SJSA1 (cell line): ENCODE data around the gene LSM3. TPM values are rescaled to one million over a fixed set of nuclear protein-coding genes. Genes with fewer than 3 reads are reported as not detected.

Experiments
- DNase-seq, 2 experiments: peaks; one replicate each; pipeline ENCODE4 v3.0.0-alpha.2; 2015 to 2020; ENCODE audit warnings: low spot score in 2 of 2, low read depth in 1 of 2
- H3K27ac ChIP-seq: fragments of 250-450 bp; sonication (Bioruptor Pico); 2 replicates; pipeline ENCODE4 v1.5.1; 2020; ENCODE audit warnings: mild to moderate bottlenecking, moderate library complexity
- H3K27me3 ChIP-seq: fragments of 250-450 bp; sonication (Bioruptor Pico); replicated peaks from 2 replicates; pipeline ENCODE4 v1.5.1; 2020; ENCODE audit warnings: mild to moderate bottlenecking, moderate library complexity
- H3K36me3 ChIP-seq: fragments of 250-450 bp; sonication (Bioruptor Pico); 2 replicates; pipeline ENCODE4 v1.5.1; 2020; ENCODE audit warnings: mild to moderate bottlenecking
- H3K4me1 ChIP-seq: fragments of 250-450 bp; sonication (Bioruptor Pico); replicated peaks from 2 replicates; pipeline ENCODE4 v1.6.1; 2021; ENCODE audit warnings: mild to moderate bottlenecking
- H3K4me3 ChIP-seq: fragments of 250-450 bp; sonication (Bioruptor Pico); 2 replicates; pipeline ENCODE4 v1.5.1; 2020; ENCODE audit warnings: mild to moderate bottlenecking
- H3K9me3 ChIP-seq: fragments of 250-450 bp; sonication (Bioruptor Pico); replicated peaks from 2 replicates; pipeline ENCODE4 v1.5.1; 2020; ENCODE audit warnings: mild to moderate bottlenecking
- total RNA-seq: library from RNA; depleted of rRNA; stranded (reverse); fragments of >200 nt; shearing (Covaris generic); gene quantifications from 2 replicates; pipeline ENCODE4 v1.2.3, GENCODE V29; 2014

Gene LSM3
- total RNA-seq, 1 experiment from 2014 or later = 25.9 TPM

DNA sequence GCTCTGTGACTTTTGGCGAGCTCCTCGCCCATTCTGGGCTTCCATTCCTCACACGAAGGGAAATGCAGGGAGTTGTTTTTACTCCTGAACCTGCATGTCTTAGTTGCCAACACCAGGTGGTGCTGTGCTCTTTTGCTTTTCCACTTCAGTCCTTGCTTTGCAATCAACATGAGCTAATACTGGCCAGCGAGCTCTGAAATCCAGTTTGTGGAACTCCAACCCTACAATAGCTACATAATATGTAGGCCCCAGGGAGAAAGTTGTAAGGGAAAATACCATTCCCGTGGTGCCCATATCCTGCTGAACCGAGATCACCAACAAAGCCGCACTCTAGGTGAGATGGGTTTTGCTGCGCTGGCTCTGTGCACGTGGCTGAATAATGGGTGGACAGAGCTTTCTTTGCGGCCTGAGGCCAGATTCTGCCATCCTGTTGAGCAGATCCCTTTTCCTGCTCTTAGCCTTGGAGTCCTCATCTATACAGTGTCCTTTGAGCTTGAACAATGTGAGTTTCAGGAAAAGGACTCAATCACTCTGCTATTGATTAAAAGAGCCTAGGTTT is 25.0 kb downstream of the LSM3 start:
- H3K36me3 ChIP-seq = peaks cover 13% of the 10 kb centered on the region; the same call in 1 of the 2 replicates
- peak overlapping the region; percentile 28 for H3K27ac ChIP-seq
- no peaks in the 10 kb centered on the region for H3K27me3 ChIP-seq
- H3K4me3 ChIP-seq = no peak overlapping the region
- no peaks in the 10 kb centered on the region for H3K9me3 ChIP-seq
- peak; percentile 58 to 68 for DNase-seq
- peaks cover 30% of the 10 kb centered on the region for H3K4me1 ChIP-seq

DNA sequence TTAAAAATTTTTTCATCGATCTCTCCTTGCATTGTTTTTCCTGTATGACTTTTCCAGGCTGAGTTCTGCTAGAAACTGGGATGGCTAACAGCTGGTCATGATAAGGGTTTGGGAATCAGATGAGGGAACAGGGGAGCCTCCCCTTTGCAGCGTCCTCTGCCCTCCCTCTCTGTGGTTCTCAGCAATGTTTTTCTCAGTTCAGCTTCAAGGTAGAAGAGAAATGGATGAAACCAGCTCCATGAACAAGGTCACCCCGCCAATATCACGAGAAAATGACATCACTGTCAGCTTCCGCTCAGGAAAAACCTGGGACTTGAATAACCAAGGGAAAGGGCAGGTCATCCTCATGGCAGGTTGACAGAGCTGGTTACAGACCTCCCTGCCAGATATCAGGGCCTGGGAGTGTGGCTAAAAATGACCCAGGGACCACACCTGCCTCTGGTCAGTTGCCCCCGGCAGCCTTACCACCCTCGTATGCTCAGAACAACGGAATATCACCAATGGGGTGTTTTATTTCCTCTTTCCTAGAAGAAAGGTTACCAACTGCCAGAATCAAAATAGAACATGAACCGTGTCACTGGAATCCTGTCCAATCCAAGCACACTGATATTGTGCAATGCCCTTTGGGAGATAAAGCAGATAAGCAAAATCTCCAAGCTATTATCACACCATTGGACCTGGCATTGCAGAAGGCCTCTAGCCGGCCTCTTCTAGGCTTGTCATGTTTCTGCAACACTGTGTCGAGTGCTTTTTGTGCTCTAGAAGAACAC is 26.1 kb downstream of the LSM3 start:
- DNase-seq = no peak
- H3K9me3 ChIP-seq = no peaks in the 10 kb centered on the region
- H3K36me3 ChIP-seq = 0 out of 2 replicates have a peak, but pooled peaks cover 6% of the 10 kb centered on the region
- no peak overlapping the region for H3K27ac ChIP-seq
- H3K27me3 ChIP-seq = no peaks in the 10 kb centered on the region
- H3K4me3 ChIP-seq = no peak overlapping the region
- peaks cover 41% of the 10 kb centered on the region for H3K4me1 ChIP-seq

DNA sequence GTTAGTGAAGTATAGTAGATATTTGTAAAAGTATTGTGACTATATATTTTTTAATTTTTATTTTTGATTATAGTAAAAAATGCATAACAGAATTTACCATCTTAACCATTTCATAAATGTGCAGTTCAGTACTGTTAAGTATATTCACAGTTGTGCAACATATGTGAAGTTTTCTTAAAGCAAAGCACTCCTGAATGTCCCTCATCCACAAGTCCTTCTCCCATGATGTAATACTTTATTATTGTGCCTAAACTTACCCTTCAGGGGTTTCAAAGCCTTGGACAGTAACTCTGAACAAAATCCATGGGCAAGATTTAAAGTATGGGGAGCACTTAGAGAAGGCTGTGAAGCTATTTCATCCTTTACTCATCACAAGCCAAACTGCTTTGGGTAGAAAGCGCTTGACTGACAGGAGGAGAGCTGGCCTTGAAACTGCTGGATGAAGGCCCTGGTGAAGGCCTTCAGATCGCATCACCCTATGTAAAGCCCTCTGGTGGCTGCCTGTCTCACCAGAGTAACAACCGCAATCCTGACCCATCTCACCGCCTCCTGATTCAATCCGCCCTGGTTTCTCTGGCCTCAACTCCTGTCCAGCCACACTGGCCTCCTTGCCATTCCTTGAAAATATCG is 28.0 kb downstream of the LSM3 start:
- no peak overlapping the region for H3K27ac ChIP-seq
- H3K36me3 ChIP-seq = no peaks in the 10 kb centered on the region
- DNase-seq = no peak
- peaks cover 55% of the 10 kb centered on the region for H3K4me1 ChIP-seq
- no peak overlapping the region for H3K4me3 ChIP-seq
- no peaks in the 10 kb centered on the region for H3K9me3 ChIP-seq
- no peaks in the 10 kb centered on the region for H3K27me3 ChIP-seq

DNA sequence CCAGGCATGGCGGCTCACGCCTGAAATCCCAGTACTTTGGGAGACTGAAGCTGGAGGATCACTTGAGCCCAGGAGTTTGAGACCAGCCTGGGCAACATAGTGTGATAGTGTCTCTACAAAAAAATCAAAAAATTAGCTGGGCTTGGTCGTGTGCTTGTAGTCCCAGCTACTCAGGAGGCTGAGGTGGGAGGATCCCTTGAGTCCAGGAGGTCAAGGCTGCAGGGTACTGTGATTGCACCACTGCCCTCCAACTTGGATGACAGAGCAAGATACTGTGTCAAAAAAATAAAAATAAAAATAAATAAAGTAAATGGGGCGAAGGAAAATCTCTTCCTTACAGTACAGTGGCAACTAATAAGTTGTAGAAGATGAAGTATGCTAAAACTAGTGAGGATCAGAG is 29.6 kb downstream of the LSM3 start:
- H3K4me3 ChIP-seq = no peak overlapping the region
- no peaks in the 10 kb centered on the region for H3K36me3 ChIP-seq
- H3K27ac ChIP-seq = peak overlapping the region; percentile 88
- no peaks in the 10 kb centered on the region for H3K27me3 ChIP-seq
- no peak for DNase-seq
- H3K4me1 ChIP-seq = peaks cover 70% of the 10 kb centered on the region
- no peaks in the 10 kb centered on the region for H3K9me3 ChIP-seq

DNA sequence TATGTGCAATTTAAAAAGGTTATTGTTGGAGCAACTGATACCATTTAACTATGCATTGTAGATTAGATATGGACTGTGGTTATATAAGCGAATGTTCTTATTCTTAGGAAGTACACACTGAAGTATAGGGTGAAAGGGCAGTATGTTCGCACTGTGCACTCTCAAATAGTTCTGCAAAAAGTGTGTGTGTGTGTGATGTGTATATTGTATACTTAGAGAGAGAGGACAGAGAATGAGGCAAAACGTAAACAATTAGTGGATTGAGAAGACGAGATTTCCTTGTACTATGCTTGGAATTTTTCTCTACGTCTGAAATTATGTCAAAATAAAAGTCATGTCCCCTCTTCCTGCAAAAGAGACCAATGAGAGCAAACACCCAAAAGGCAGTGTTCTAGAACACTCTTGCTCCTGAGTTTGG is 30.4 kb downstream of the LSM3 start:
- peak overlapping the region; percentile 88 for H3K27ac ChIP-seq
- H3K36me3 ChIP-seq = no peaks in the 10 kb centered on the region
- peaks cover 64% of the 10 kb centered on the region for H3K4me1 ChIP-seq
- peak in 1 of 2 experiments; percentile 81 for DNase-seq
- no peak overlapping the region for H3K4me3 ChIP-seq
- no peaks in the 10 kb centered on the region for H3K9me3 ChIP-seq
- H3K27me3 ChIP-seq = no peaks in the 10 kb centered on the region

DNA sequence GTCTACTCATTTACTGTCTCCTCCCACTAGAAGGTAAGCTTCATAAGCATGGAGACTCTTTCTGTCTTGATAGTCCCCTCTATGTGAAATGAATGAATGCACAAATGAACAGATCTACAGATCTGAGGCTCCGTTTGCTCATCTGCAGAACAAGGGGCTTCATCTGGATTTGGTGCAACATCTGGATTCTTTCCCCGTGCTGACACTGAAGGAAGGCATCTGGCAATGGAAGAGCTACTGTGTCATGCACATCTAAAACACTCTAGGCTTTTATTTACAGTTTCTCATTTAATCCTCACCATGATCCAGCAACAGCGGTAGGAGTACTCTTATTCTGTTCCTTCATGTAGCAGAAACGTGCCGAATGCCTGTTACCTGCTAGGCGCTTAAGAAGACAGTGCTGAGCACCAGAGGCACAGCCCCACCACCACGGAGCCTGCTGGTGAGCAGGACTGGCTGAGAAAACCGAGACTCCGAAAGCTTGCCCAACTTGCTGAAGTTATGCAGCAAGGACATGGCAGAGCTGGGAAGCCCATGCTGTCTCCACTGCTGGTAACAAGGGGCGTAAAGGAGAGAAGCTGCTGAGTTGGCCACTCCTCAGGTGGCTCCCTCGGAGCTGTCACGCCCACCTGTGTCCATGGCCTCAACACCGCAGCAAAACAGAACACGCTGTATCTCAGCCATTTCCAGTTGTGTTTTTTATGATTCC is 31.1 kb downstream of the LSM3 start:
- Histone ChIP-seq H3K9me3 (no peaks in the 10 kb centered on the region), H3K4me3 (no peak overlapping the region), H3K36me3 (no peaks in the 10 kb centered on the region), H3K27me3 (no peaks in the 10 kb centered on the region), H3K27ac (peak overlapping the region; percentile 88), H3K4me1 (peaks cover 59% of the 10 kb centered on the region)
- peak in 1 of 2 experiments; percentile 21 for DNase-seq

DNA sequence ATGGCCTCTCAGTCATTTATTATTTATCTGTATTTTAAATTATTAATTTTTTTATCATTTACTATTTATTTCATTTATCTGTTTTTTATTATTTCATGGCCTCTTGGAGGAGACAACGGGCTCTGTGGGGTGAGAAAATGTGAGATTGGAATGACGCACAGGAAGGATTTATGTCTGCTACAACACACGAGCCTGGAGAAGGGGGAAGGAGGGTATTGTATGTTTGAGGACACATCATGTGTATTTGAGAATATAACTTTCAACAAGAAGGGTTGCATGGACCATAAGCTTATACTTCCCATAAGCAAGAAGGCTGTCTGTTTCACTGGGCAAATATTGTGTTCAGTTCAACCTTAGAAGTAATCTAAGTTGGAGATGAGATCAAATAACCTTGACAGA is 31.7 kb downstream of the LSM3 start:
- Histone ChIP-seq H3K27ac (peak overlapping the region; percentile 88), H3K36me3 (no peaks in the 10 kb centered on the region), H3K4me1 (peaks cover 55% of the 10 kb centered on the region), H3K27me3 (no peaks in the 10 kb centered on the region), H3K4me3 (no peak overlapping the region), H3K9me3 (no peaks in the 10 kb centered on the region)
- DNase-seq = no peak

DNA sequence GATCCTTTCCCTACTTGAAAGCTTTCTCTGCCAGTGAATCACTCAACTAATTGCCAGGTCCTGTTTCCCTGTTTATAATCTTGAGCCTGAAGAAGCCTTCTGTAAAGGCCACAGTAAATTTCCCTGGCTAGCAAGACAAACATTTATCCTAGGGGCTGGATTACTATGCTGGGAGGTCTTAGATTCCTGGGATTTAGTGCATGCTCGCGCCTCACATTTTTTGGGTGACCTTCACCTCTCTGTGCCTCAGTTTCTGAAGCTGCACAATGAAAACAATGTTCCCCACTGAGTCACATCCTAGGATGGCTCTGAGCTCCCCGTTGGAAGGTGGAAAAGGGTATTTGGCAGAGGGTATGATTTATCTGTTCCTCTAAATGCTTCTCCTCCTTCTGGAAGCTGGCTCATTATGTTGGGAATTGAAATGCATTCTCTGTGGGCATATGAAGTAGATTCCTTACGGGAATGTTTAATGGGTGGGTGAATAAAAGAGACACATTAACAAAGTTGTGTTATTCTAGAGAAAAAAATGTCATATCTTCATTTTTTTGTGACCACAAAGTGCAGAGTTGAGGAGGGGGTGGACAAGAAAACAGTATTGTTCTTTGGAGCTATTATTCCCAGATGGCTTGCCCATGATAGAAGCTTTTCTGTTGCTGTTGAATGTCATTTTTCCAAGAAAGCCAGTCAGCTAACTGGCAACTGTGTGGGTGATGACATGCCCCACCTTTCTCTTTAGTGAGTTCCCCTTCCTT is 32.4 kb downstream of the LSM3 start:
- peak overlapping the region; percentile 88 for H3K27ac ChIP-seq
- H3K4me3 ChIP-seq = no peak overlapping the region
- DNase-seq = peak; percentile 90 to 97
- H3K36me3 ChIP-seq = no peaks in the 10 kb centered on the region
- H3K27me3 ChIP-seq = no peaks in the 10 kb centered on the region
- no peaks in the 10 kb centered on the region for H3K9me3 ChIP-seq
- peaks cover 55% of the 10 kb centered on the region for H3K4me1 ChIP-seq

DNA sequence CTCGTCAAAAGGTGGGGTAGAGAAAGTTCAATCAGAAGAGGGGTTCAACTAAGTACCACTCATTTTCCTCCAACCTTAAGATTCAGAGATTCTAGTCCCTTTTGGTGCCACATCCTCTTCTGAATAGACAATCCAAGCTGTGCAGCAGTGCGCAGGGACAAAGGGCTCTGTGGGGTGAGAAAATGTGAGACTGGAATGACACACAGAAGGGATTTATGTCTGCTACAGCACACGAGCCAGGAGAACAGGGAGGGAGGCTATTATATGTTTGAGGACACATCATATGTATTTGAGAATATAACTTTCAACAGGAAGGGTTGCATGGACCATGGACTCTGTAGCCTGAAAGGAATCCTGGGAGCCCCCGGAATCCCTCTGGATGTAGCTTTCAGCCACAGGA is 33.0 kb downstream of the LSM3 start:
- DNase-seq = no peak
- peak overlapping the region; percentile 88 for H3K27ac ChIP-seq
- no peaks in the 10 kb centered on the region for H3K27me3 ChIP-seq

DNA sequence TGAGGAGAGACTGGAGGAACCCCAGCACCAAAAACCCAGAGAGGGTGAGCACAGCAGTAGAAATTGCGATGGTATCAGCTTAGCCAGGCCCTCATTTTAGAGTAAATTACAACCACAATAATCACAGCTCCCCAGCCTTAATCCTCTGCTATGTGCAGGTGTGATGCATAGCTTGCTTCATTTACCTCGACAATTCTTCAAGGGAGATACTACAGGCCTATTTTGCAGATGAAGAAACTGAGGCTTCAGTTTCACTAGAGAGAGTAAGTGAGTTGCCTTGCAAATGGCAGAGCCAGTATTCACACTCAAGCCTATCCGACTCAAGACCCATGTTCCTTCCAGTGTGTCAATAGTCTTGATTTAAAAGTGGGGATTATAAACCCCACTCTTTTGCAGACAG is 33.4 kb downstream of the LSM3 start:
- Histone ChIP-seq H3K4me3 (no peak overlapping the region), H3K27ac (peak overlapping the region; percentile 88), H3K4me1 (peaks cover 55% of the 10 kb centered on the region), H3K9me3 (no peaks in the 10 kb centered on the region), H3K27me3 (no peaks in the 10 kb centered on the region), H3K36me3 (no peaks in the 10 kb centered on the region)
- no peak for DNase-seq

More for the DNA sequence above, 33.0 kb downstream of the LSM3 start:
- Histone ChIP-seq H3K9me3 (no peaks in the 10 kb centered on the region), H3K36me3 (no peaks in the 10 kb centered on the region), H3K4me1 (peaks cover 55% of the 10 kb centered on the region), H3K4me3 (no peak overlapping the region)

DNA sequence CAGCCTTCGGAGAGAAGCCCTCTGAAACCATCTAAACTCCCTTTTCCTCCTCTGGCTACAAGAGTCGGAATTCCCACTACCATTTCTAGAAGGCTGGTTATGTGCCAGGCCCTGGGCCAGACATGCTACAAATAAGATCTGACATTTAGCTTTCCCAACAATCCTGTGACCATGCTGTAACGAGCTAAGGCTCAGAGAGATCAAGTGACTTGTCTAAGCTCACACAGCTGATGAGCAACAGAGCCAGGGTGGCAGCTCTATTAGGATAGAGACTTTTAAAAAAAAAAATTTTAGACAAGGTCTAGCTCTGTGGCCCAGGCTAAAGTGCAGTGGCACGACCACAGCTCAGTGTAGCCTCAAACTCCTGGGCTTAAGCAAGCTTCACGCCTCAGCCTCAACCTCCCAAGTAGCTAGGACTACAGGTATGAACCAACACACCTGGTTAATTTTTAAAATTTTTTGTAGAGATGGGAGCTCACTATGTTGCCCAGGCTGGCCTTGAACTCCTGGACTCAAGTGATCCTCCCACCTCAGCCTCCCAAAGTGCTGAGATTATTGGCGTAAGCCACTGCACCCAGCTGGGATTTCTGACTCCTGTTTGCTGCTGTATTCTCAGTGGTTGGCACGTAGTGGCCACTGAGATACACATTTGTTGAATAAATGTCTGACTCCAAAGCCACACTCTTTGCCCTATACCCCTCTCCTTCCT is 34.6 kb downstream of the LSM3 start:
- Histone ChIP-seq H3K27me3 (no peaks in the 10 kb centered on the region), H3K4me3 (no peak overlapping the region), H3K36me3 (no peaks in the 10 kb centered on the region), H3K4me1 (peaks cover 47% of the 10 kb centered on the region), H3K9me3 (no peaks in the 10 kb centered on the region), H3K27ac (peak overlapping the region; percentile 88)
- no peak for DNase-seq

DNA sequence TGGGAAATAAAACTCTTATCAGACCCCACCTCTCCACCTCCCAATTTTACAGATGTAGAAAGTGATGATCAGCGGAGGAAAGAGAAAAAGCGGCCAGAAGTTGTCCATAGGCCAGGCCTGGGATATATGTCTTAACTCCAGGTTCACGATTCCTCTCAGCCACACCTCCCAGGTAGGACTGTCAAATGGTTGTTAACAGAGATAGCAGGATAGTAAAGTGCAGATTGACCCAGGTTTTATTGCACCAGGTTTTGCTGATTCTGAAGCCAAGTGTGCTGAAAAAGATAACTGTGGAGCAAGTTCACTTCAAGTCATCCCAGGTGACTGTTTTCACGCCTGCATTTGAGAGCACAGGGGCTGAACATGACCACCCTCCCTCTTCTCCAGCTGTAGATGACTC is 36.1 kb downstream of the LSM3 start:
- Histone ChIP-seq H3K4me1 (peaks cover 31% of the 10 kb centered on the region), H3K4me3 (no peak overlapping the region), H3K27me3 (no peaks in the 10 kb centered on the region), H3K27ac (no peak overlapping the region), H3K36me3 (no peaks in the 10 kb centered on the region), H3K9me3 (no peaks in the 10 kb centered on the region)
- DNase-seq = no peak
